ENCODE results near the gene CTDP1. TPM values are rescaled to one million over a fixed set of nuclear protein-coding genes. Genes with fewer than 3 reads are reported as not detected.

CTDP1 gene
- total RNA-seq, 4 donors from 2014 or later = 33.9 to 42.2 (median 38.9) TPM

DNA sequence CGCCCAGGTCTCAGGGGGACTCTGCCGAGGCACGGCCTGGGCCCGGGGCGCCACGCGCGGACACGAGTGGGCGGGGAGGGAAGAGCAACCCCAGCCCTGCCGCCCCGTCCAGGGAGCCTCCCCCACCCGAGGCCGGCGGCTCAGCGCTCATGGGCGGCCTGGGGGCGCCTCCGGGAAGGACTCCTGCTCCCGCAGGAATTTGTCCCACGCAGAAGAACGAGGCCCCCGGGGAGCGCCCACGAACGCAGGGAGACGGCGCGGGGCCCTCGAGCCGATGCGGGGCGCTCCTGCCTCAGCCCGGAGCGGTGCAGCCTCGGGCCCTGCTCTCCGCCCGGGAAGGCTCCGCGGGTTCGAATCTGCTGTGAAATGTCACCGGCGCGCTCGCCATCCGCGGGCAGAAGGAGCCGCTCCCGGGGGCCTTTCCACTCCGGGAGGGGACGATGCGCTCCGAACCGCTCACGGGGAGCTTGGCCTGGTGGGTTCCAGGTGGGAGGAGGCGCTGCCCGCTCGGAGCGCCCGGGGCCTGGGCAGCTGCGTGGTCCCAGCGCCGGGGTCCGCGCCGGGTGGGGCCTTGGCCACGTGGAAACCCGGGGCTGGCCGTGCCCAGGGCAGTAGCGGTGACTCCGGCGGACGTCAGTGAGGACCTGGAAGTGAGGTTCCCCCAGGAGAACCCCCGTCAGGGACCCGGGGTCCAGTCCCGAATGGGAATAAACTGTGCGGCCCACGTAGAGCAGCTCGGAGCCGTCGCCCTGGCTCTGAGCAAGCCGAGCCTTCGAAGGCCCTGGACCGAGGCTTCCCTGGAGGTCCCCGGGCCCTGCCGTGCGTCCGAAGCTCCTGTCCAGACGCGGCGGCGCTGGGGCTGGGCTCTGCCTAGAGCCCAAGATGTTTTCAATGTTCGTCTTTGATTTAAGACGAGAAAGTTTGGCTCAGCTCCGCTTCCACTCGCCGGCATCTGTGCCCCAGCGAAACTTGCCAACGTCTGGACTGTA lies 41.4 kb upstream of the CTDP1 start:
- intact Hi-C loops (cut with DNase I; ENCODE audit: low total_unique reads) = loop anchor here (10.0 kb wide), 1 partner anchor 103 kb away; no protein-coding TSS in a partner anchor
- TF ChIP-seq POLR2A (IDR thresholded peaks at IDR 0.05) = no peak
- TF ChIP-seq, protein P1, sequence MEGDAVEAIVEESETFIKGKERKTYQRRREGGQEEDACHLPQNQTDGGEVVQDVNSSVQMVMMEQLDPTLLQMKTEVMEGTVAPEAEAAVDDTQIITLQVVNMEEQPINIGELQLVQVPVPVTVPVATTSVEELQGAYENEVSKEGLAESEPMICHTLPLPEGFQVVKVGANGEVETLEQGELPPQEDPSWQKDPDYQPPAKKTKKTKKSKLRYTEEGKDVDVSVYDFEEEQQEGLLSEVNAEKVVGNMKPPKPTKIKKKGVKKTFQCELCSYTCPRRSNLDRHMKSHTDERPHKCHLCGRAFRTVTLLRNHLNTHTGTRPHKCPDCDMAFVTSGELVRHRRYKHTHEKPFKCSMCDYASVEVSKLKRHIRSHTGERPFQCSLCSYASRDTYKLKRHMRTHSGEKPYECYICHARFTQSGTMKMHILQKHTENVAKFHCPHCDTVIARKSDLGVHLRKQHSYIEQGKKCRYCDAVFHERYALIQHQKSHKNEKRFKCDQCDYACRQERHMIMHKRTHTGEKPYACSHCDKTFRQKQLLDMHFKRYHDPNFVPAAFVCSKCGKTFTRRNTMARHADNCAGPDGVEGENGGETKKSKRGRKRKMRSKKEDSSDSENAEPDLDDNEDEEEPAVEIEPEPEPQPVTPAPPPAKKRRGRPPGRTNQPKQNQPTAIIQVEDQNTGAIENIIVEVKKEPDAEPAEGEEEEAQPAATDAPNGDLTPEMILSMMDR (IDR thresholded peaks at IDR 0.05) = no peak
- 47 to 58% methylated on average over 18 to 60 of the region's 99 CpGs for WGBS, 2 donors
- DNase-seq (ENCODE audit: low spot score in 2 of 2) = no peak
- no peak overlapping the region for H3K4me3 ChIP-seq (ENCODE audit: low read depth, poor library complexity, severe bottlenecking)

DNA sequence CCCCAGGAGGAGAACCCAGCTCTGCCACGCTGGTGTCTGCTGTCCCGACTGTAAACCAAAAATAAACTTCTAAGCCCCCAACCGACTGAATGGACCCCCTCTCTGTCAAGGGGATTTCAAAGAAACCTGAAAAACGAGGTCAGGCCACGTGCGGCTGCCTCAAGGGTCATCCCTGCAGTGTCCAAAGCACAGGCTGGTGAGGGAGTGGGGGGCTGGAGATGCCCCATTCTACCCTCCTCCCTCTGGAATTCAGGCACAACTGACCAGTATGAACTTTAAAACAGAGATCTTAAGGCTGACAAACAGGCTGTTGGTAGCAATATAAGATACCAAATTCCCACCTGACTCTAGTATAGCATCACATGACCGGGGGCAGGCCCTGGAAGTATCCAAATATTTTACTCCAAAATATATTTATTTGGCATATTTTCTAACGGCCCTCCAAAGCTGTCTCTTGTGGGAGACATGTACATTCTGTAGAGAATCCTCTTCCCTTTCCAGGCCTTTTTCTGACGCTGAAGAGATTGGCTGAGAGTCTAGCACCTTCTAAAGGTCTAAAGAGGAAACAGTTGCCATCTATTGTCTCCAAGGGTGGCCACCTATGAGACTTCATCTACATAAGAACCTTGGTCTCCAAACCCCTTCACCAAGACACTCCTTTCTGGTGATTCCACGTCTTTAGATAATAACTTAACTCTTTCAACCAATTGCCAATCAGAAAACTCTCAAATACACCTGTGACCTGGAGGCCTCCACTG lies 40.4 kb upstream of the CTDP1 start:
- no peak for TF ChIP-seq POLR2A (IDR thresholded peaks at IDR 0.05)
- DNase-seq (ENCODE audit: low spot score in 2 of 2) = no peak
- no peak overlapping the region for H3K4me3 ChIP-seq (ENCODE audit: low read depth, poor library complexity, severe bottlenecking)
- 60 to 67% methylated on average over 10 of the region's 10 CpGs for WGBS, 2 donors
- intact Hi-C loops (cut with DNase I; ENCODE audit: low total_unique reads) = loop anchor here (10.0 kb wide), 1 partner anchor 104 kb away; no protein-coding TSS in a partner anchor

DNA sequence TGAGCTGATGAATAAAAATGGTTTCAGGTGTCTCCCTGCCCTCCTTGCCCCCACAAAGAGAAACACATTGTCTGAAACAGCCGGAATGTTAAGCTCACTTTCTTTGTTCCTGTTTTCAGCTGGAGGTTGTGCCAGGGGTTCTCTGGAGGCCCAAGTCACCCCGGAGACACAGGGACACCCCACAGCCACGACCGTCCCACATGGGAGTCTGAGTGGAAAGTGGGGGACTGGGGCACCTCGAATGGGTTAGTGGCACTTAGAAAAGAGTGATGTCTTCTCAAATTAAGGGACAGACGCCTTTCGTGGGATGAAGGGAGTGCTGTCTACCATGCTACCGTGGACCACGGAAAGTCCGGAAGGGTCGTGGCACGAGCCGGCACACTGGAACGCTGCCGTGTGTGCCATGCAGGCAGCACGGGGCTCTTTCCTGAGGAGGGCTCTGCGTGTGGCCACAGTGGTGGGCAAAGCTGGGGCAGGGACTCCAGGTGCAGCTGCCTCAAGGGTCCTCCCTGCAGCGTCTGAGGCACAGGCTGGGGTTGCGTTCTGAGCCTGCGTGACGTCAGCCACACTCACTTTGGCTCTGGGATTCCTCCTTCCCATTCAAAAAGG lies 39.4 kb upstream of the CTDP1 start:
- 91 to 92% methylated on average over 21 of the region's 21 CpGs for WGBS, 2 donors
- H3K4me3 ChIP-seq (ENCODE audit: low read depth, poor library complexity, severe bottlenecking) = no peak overlapping the region
- TF ChIP-seq, protein P1 (IDR thresholded peaks at IDR 0.05) = no peak
- no peak for TF ChIP-seq POLR2A (IDR thresholded peaks at IDR 0.05)
- intact Hi-C loops (cut with DNase I; ENCODE audit: low total_unique reads) = loop anchor here (5.0 kb wide), 1 partner anchor 258 kb away; no protein-coding TSS in a partner anchor
- DNase-seq (ENCODE audit: low spot score in 2 of 2) = no peak

DNA sequence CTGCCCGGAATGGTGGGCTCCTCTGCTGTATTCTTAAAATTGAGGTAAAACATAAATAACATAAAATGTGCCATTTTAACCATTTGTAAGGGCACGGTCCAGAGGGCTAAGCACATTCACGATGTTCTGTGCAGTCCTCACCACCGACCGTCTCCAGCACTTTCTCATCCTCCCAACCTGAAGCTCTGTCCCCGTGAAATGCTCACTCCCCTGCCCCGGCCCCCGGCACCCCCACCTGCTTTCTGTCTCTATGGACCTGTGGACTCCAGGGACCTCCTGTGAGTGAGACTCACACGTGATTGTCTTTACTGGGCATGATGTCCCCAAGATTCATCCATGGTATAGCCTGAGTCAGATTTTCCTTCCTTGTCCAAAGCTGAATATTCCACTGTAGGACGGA lies 38.7 kb upstream of the CTDP1 start:
- intact Hi-C loops (cut with DNase I; ENCODE audit: low total_unique reads) = loop anchor here (5.0 kb wide), 1 partner anchor 259 kb away; no protein-coding TSS in a partner anchor
- TF ChIP-seq, protein P1 (IDR thresholded peaks at IDR 0.05) = no peak
- TF ChIP-seq POLR2A (IDR thresholded peaks at IDR 0.05) = no peak

DNA sequence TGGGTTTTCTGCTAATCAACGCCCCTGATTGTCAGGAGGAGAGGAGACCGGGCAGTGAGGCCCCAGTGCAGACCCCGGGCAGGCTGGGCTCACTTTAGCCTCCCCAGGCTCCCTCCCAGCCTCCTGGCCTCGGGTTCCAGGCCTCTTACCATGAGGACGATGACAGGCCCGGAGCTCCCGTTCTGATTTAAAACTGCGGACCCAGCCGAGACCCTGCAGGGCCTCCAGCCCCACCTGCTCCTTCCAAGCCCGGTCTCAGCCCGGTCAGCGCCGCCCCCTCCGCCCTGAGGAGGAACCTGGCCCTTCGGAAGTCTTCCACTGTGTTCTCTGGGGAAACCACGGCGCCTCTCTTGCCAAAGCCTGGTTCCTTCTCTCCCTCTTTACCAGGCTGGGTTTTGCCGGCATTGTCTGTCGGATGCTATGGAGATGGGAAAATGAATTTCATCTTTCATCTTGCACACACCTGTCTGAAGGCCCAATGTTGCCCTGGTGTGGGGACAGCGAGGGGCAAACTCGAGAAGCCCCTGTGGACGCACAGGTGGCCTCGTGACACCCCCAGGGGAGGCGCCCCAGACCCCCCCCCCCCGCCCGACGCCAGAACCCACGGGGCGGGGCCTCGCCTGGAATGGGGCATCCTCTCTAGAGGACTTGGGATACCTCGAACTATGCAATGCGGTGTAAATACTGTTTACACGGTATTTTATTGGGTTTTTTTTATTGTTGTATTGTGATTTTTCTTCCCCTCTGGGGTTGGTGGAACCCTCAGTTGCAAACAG lies 37.7 kb upstream of the CTDP1 start:
- WGBS, 2 donors = 78 to 81% methylated on average over 30 to 33 of the region's 33 CpGs
- TF ChIP-seq POLR2A (IDR thresholded peaks at IDR 0.05) = no peak
- TF ChIP-seq, protein P1 (IDR thresholded peaks at IDR 0.05) = no peak
- intact Hi-C loops (cut with DNase I; ENCODE audit: low total_unique reads) = loop anchor here (5.0 kb wide), 1 partner anchor 260 kb away; no protein-coding TSS in a partner anchor
- DNase-seq (ENCODE audit: low spot score in 2 of 2) = no peak
- H3K4me3 ChIP-seq (ENCODE audit: low read depth, poor library complexity, severe bottlenecking) = no peak overlapping the region

More for the DNA sequence above, 38.7 kb upstream of the CTDP1 start:
- H3K4me3 ChIP-seq (ENCODE audit: low read depth, poor library complexity, severe bottlenecking) = no peak overlapping the region
- WGBS, 2 donors = 89% methylated on average over 10 of the region's 10 CpGs
- DNase-seq (ENCODE audit: low spot score in 2 of 2) = no peak

All from lower leg skin (tissue), 4 donors.